Lung (tissue), 12 donors: ENCODE data around the gene GFAP. TPM values are rescaled to one million over a fixed set of nuclear protein-coding genes. Genes with fewer than 3 reads are reported as not detected.
A peak's percentile ranks its signal among the peaks of the same experiment; 100 is the strongest.

Source experiments
- ATAC-seq: fragments of 200-7000 bp; cut with Tn5 transposase; one replicate; pipeline ENCODE4 v1.9.1; 2020; ENCODE audit warnings: moderate number of reproducible peaks; ENCODE audit not compliant: insufficient read depth, low FRiP score
- DNase-seq, 3 donors: peaks; one replicate each; pipeline ENCODE4 v3.0.0-alpha.2; 2013 to 2017
- H3K27ac ChIP-seq, 2 donors: one replicate each; pipeline ENCODE4 v1.5.1; 2013; ENCODE audit warnings: mild to moderate bottlenecking in 2 of 2, moderate library complexity in 2 of 2, control low read depth in 1 of 2, inconsistent platforms in 1 of 2, low read depth in 1 of 2, low read length in 1 of 2
- H3K27me3 ChIP-seq, 3 donors: one replicate each; pipeline ENCODE4 v1.5.1; 2013; ENCODE audit warnings: low read length in 2 of 3; ENCODE audit not compliant: control insufficient read depth in 3 of 3, insufficient read depth in 3 of 3
- H3K36me3 ChIP-seq, 4 donors: one replicate each; pipeline ENCODE4 v1.5.1; 2013; ENCODE audit warnings: low read length in 4 of 4, mild to moderate bottlenecking in 1 of 4, moderate library complexity in 1 of 4; ENCODE audit not compliant: control insufficient read depth in 4 of 4, insufficient read depth in 4 of 4
- H3K4me1 ChIP-seq, 5 donors: one replicate each; pipeline ENCODE4 v1.5.1; 2013; ENCODE audit warnings: low read length in 5 of 5, mild to moderate bottlenecking in 2 of 5, moderate library complexity in 1 of 5; ENCODE audit not compliant: control insufficient read depth in 5 of 5, insufficient read depth in 5 of 5
- H3K4me3 ChIP-seq: one replicate; pipeline ENCODE4 v1.5.1; 2013; ENCODE audit warnings: mild to moderate bottlenecking, control low read depth, moderate library complexity
- H3K9ac ChIP-seq, 2 donors: one replicate each; pipeline ENCODE4 v1.5.1; 2013; ENCODE audit warnings: low read length in 2 of 2, control low read depth in 1 of 2; ENCODE audit not compliant: insufficient read depth in 1 of 2
- H3K9me3 ChIP-seq, 4 donors: one replicate each; pipeline ENCODE4 v1.5.1; 2013; ENCODE audit warnings: low read length in 3 of 4, mild to moderate bottlenecking in 1 of 4, moderate library complexity in 1 of 4; ENCODE audit not compliant: control insufficient read depth in 4 of 4, insufficient read depth in 3 of 4
- CTCF ChIP-seq: IDR thresholded peaks from 2 replicates; pipeline ENCODE4 v1.5.1; 2012; ENCODE audit warnings: mild to moderate bottlenecking; ENCODE audit errors: control extremely low read depth, extremely low read depth
- WGBS, 2 donors: extraction: QIAGEN DNeasy Blood & Tissue Kit; methylation state at CpG; one replicate each; pipeline ENCODE4 v1.1.7; 2013; 5-methylcytosine and 5-hydroxymethylcytosine counted together
- polyA plus RNA-seq, 2 donors: library from polyadenylated mRNA; stranded (reverse); fragments of 200-250 nt; gene quantifications; one replicate each; pipeline ENCODE4 v1.2.1, GENCODE V29; 2013
- total RNA-seq, 2 donors: library from RNA; depleted of rRNA in 1 of 2; stranded (reverse); fragments of >200 nt in 1 of 2; gene quantifications; one replicate each; pipeline ENCODE4 v1.2.1, GENCODE V29; 2014 to 2021
- donor health status: control.
- donor health status: control.
- donor health status: Bipolar disorder and iron deficiency.
- donor health status: healthy.
- donor health status: DM: yes; HTN: yes; CAD: no.

GFAP gene
- total and polyA plus RNA-seq, 4 donors, result 0.25 to 0.88 (median 0.34) TPM

GRCh38 chr17:44918006-44918405, 2.7 kb upstream of the GFAP start:
- no peak for ATAC-seq
- no peak overlapping the region for H3K9ac ChIP-seq
- peaks cover 0 to 10% (median 0%) of the 10 kb centered on the region in 5 donors for H3K4me1 ChIP-seq
- H3K9me3 ChIP-seq, result no peaks in the 10 kb centered on the region
- H3K27ac ChIP-seq, result no peak overlapping the region
- no peak for TF ChIP-seq CTCF
- no peaks in the 10 kb centered on the region for H3K36me3 ChIP-seq
- H3K4me3 ChIP-seq, result no peak overlapping the region
- 96 to 98% methylated on average over 2 of the region's 2 CpGs for WGBS, 2 donors
- peaks cover 0 to 23% (median 7%) of the 10 kb centered on the region in 3 donors for H3K27me3 ChIP-seq
- DNase-seq, result no peak

GRCh38 chr17:44917456-44917855, 2.2 kb upstream of the GFAP start:
- H3K27me3 ChIP-seq, result peaks cover 0 to 21% (median 10%) of the 10 kb centered on the region in 3 donors
- no peaks in the 10 kb centered on the region for H3K9me3 ChIP-seq
- H3K27ac ChIP-seq, result no peak overlapping the region
- no peak overlapping the region for H3K9ac ChIP-seq
- no peaks in the 10 kb centered on the region for H3K36me3 ChIP-seq
- ATAC-seq (no peak), DNase-seq (no peak)
- H3K4me3 ChIP-seq, result no peak overlapping the region
- WGBS, 2 donors, result 96 to 97% methylated on average over 6 of the region's 6 CpGs
- peaks cover 0 to 5% (median 0%) of the 10 kb centered on the region in 5 donors for H3K4me1 ChIP-seq
- no peak for TF ChIP-seq CTCF

- H3K27me3 ChIP-seq, result peaks cover 0 to 16% (median 11%) of the 10 kb centered on the region in 3 donors
- DNase-seq (no peak), ATAC-seq (no peak)
- H3K9ac ChIP-seq, result no peak overlapping the region
- 60 to 69% methylated on average over 10 of the region's 10 CpGs for WGBS, 2 donors
- no peak overlapping the region for H3K4me3 ChIP-seq
- H3K36me3 ChIP-seq, result no peaks in the 10 kb centered on the region
- TF ChIP-seq CTCF, result no peak
- H3K4me1 ChIP-seq, result peaks cover 0 to 4% (median 0%) of the 10 kb centered on the region in 5 donors
- H3K27ac ChIP-seq, result peak overlapping the region in 1 of 2 donors; percentile 7
- peaks cover 0 to under 1% (median 0%) of the 10 kb centered on the region in 4 donors for H3K9me3 ChIP-seq
Measured at GRCh38 chr17:44916781-44917241, 1.5 kb upstream of the GFAP start.
